ENCODE results near the gene KIFBP. TPM values are rescaled to one million over a fixed set of nuclear protein-coding genes. Genes with fewer than 3 reads are reported as not detected.
"Not testable (repeated sequence)": the region's sequence is repeated elsewhere in the genome, so short reads cannot be mapped to it uniquely, and the experiment has no call there.

Gene KIFBP
- total RNA-seq, 4 donors from 2014 or later, result 7.4 to 49.2 (median 30.4) TPM

- Histone ChIP-seq H3K4me1 (no peaks in the 10 kb centered on the region), H3K9me3 (no peaks in the 10 kb centered on the region), H3K27me3 (no peaks in the 10 kb centered on the region), H3K4me3 (no peak overlapping the region), H3K36me3 (no peaks in the 10 kb centered on the region), H3K27ac (no peak overlapping the region)
- no peak for TF ChIP-seq POLR2A (IDR thresholded peaks at IDR 0.05)
- no peak for DNase-seq
- intact Hi-C loops (cut with DNase I; ENCODE audit: low total_unique reads), result no loop called here
Measured at GRCh38 chr10:68963151-68963550, 25.5 kb upstream of the KIFBP start.

GRCh38 chr10:68973975-68974374, 14.6 kb upstream of the KIFBP start:
- H3K27ac ChIP-seq, result no peak overlapping the region
- no peaks in the 10 kb centered on the region for H3K9me3 ChIP-seq
- TF ChIP-seq POLR2A (IDR thresholded peaks at IDR 0.05) (no peak), CTCF (IDR thresholded peaks at IDR 0.05) (no peak)
- intact Hi-C loops (cut with DNase I; ENCODE audit: low total_unique reads), result no loop called here
- DNase-seq, result no peak
- H3K4me3 ChIP-seq, result no peak overlapping the region
- no peaks in the 10 kb centered on the region for H3K36me3 ChIP-seq
- H3K27me3 ChIP-seq, result no peaks in the 10 kb centered on the region
- H3K4me1 ChIP-seq, result no peaks in the 10 kb centered on the region

- H3K4me1 ChIP-seq; H3K4me3 ChIP-seq; DNase-seq; H3K36me3 ChIP-seq; H3K27me3 ChIP-seq; intact Hi-C loops (cut with DNase I; ENCODE audit: low total_unique reads); H3K27ac ChIP-seq; H3K9me3 ChIP-seq: not testable (repeated sequence)
Measured at GRCh38 chr10:68975936-68976473, 12.6 kb upstream of the KIFBP start.

GRCh38 chr10:68979738-68980137, 8.9 kb upstream of the KIFBP start:
- H3K36me3 ChIP-seq; H3K9me3 ChIP-seq; intact Hi-C loops (cut with DNase I; ENCODE audit: low total_unique reads); H3K27ac ChIP-seq; H3K4me1 ChIP-seq; H3K27me3 ChIP-seq; H3K4me3 ChIP-seq; DNase-seq: not testable (repeated sequence)

- H3K4me1 ChIP-seq, result no peaks in the 10 kb centered on the region
- DNase-seq, result no peak
- H3K9me3 ChIP-seq, result no peaks in the 10 kb centered on the region
- H3K4me3 ChIP-seq, result no peak overlapping the region
- TF ChIP-seq POLR2A (IDR thresholded peaks at IDR 0.05) (no peak), CTCF (IDR thresholded peaks at IDR 0.05) (no peak)
- intact Hi-C loops (cut with DNase I; ENCODE audit: low total_unique reads), result no loop called here
- no peaks in the 10 kb centered on the region for H3K27me3 ChIP-seq
- H3K36me3 ChIP-seq, result no peaks in the 10 kb centered on the region
- H3K27ac ChIP-seq, result no peak overlapping the region
Measured at GRCh38 chr10:68981074-68981473, 7.5 kb upstream of the KIFBP start.

GRCh38 chr10:68982389-68982788, 6.2 kb upstream of the KIFBP start:
- H3K27me3 ChIP-seq, result no peaks in the 10 kb centered on the region
- no peak for DNase-seq
- H3K36me3 ChIP-seq, result no peaks in the 10 kb centered on the region
- H3K9me3 ChIP-seq, result no peaks in the 10 kb centered on the region
- no peak overlapping the region for H3K4me3 ChIP-seq
- intact Hi-C loops (cut with DNase I; ENCODE audit: low total_unique reads), result no loop called here
- TF ChIP-seq CTCF (IDR thresholded peaks at IDR 0.05) (no peak), POLR2A (IDR thresholded peaks at IDR 0.05) (no peak)
- no peak overlapping the region for H3K27ac ChIP-seq
- no peaks in the 10 kb centered on the region for H3K4me1 ChIP-seq

- Histone ChIP-seq H3K36me3 (no peaks in the 10 kb centered on the region), H3K9me3 (no peaks in the 10 kb centered on the region), H3K27me3 (no peaks in the 10 kb centered on the region), H3K4me3 (peak overlapping the region in 1 of 2 donors; percentile 98), H3K4me1 (peaks cover 1 to 3% of the 10 kb centered on the region in 2 donors), H3K27ac (no peak overlapping the region)
- intact Hi-C loops (cut with DNase I; ENCODE audit: low total_unique reads), result no loop called here
- TF ChIP-seq CTCF (IDR thresholded peaks at IDR 0.05), result no peak
- TF ChIP-seq POLR2A (IDR thresholded peaks at IDR 0.05), result no peak
- no peak for DNase-seq
Measured at GRCh38 chr10:68987611-68988010, 992 bp upstream of the KIFBP start.

All from uterus (tissue), 4 donors.